HG03039 (cell line): ENCODE data around the gene L1TD1.
"Not testable (repeated sequence)": the region's sequence is repeated elsewhere in the genome, so short reads cannot be mapped to it uniquely, and the experiment has no call there.

ENCODE experiments used
- ATAC-seq: cut with Tn5 transposase; IDR thresholded peaks from one replicate; pipeline ENCODE4 v1.9.1; 2021; ENCODE audit warnings: mild to moderate bottlenecking, moderate library complexity; ENCODE audit not compliant: unreplicated experiment

Gene L1TD1

DNA sequence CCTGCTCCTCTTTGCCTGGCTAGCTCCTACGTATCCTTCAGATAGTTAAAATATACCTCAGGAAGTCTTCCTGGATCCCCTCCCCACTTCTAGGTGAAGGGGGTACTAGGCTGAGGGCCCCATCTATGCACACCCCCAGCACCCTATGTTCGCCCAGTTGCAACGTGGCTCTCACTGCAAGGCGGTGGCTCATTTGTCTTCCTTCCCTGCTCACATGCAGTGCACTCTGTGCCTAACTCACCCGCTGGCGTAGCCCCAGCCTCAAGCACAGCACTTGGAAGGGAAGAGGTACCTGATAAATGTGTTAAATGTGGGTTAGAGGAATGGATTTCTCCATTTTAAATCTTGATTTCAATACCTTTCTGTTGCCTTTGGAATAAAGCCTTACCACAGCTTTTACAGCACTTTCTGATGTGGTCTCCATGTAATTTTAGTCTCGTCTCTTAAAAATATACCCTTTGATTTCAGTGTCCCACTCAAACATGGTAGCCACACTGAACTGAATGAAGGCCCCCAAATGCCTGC, 39.3 kb downstream of the L1TD1 start:
- ATAC-seq: no peak

DNA sequence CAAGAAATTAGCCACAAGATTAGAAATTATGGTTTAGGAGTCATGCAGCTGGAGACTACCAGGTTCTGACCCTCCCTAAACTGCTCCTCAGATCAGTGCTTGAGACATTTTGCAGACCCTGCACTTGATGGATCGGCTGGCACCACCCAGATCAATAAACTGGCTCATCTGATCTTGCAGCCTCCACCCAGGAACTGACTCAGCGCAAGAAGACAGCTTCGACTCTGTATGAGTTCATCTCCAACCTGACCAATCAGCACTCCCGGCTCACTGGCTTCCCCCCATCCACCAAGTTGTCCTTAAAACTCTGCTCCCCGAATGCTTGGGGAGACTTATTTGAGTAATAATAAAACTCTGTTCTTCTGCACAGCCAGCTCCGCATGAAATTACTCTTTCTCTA, 40.0 kb downstream of the L1TD1 start:
- ATAC-seq: no peak

DNA sequence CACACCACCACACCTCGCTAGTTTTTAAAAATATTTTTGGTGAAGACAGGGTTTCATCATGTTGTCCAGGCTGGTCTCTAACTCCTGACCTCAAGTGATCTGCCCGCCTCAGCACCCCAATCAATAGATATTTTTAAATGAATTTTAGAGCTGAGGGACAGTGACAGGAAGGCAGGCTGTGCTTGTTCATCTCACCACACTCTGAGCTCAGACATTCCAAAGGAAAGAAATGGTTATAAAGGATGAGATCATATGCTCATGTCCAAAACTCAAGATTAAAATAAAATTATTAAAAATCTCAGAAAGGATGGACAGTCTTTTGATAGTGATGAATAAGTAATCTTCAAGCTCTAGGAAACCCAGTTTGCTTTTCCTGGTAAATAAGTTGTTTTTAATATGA, 40.9 kb downstream of the L1TD1 start:
- no peak for ATAC-seq

DNA sequence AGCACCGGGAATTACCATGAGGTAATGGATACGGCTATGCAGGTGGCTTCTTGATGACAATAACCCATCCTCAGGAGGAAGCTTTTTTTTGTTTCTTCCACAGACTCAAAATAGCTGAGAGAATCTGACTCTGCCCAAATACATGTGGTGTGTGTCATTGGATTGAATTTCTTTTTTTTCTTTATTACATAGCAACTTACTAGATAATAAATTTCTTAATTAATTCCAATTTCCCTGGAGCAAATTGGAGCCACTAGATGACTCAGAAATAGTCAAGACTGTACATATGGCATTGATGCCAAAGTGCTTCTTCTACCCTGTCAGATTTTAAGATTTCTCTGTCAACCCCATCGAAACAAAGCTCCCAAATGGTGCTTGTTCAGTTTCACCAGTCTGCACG, 42.7 kb downstream of the L1TD1 start:
- ATAC-seq: no peak

DNA sequence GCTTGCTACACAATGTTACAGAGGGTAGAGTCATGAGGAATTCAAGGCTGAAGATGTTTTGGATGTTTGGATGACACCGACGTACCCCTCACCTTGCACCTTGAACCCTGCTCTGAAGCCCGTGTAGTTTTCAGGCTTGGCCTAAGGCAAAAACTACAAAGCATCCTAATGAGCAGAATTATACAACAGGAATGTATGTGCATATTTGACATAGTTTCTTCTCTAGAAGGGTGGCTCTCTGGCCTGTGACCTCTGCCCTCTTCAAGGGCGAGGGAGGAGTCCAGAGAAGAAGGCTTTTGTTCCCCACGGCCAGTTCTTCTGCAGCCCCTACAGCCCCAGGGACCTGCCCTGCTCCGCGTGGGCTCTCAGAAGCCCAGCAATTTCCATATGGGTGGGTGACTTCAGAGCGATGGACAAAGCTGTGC, 43.3 kb downstream of the L1TD1 start:
- no peak for ATAC-seq

DNA sequence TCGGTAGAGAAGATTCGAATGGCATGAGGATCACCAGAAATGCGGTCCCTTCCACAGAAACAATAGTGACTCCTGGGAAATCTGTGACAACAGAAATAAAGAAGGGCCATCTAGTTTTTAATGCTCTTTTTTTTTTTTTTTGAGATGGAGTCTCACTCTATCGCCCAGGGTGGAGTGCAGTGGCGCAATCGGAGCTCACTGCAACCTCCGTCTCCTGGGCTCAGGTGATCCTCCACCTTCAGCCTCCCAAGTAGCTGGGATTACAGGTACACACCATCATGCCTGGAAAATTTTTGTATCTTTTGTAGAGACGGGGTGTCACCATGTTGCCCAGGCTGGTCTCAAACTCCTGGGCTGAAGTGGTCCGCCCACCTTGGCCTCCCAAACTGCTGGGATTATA, 43.9 kb downstream of the L1TD1 start:
- no peak for ATAC-seq

DNA sequence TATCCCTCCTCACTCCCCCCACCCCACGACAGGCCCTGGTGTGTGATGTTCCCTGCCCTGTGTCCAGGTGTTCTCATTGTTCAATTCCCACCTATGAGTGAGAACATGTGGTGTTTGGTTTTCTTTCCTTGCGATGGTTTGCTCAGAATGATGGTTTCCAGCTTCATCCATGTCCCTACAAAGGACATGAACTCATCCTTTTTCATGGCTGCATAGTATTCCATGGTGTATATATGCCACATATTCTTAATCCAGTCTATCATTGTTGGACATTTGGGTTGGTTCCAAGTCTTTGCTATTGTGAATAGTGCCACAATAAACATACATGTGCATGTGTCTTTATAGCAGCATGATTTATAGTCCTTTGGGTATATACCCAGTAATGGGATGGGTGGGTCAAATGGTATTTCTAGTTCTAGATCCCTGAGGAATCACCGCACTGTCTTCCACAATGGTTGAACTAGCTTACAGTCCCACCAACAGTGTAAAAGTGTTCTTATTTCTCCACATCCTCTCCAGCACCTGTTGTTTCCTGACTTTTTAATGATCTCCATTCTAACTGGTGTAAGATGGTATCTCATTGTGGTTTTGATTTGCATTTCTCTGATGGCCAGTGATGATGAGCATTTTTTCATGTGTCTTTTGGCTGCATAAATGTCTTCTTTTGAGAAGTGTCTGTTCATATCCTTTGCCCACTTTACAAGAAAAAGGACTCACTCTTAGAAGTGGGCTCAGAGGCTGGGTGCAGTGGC, 45.2 kb downstream of the L1TD1 start:
- not testable (repeated sequence) for ATAC-seq

DNA sequence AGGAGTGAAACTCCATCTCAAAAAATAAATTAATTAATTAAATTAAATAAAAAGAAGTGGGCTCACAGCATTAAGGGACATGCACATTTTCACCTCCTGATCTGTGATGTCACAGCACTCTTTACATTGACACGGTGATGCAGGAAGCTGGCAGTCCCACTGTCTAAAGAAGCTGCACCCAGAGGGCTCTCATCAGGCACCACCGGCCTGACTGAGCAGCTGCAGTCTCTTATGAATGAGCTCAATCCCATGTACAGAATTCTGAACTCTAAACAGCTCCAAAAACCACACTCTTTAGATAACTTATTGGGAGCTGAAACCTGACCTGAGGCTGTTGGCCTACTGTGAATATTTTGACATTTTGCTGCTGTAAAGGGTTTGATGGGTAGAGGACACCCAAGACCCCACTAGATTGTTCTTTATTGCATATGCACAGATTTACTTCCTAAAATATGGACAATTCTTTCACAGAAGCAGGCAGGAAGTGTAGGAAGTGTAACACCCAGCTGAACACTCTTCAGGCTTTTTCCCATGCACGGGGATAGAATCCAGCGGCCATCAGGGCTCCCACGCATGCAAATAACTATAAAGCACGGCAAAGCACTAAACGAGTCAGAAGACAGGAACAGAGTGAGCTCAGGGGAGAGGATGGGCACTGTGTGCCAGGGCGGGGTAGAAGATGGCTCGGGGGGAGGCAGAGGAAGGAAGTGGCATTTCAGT, 46.2 kb downstream of the L1TD1 start:
- no peak for ATAC-seq

DNA sequence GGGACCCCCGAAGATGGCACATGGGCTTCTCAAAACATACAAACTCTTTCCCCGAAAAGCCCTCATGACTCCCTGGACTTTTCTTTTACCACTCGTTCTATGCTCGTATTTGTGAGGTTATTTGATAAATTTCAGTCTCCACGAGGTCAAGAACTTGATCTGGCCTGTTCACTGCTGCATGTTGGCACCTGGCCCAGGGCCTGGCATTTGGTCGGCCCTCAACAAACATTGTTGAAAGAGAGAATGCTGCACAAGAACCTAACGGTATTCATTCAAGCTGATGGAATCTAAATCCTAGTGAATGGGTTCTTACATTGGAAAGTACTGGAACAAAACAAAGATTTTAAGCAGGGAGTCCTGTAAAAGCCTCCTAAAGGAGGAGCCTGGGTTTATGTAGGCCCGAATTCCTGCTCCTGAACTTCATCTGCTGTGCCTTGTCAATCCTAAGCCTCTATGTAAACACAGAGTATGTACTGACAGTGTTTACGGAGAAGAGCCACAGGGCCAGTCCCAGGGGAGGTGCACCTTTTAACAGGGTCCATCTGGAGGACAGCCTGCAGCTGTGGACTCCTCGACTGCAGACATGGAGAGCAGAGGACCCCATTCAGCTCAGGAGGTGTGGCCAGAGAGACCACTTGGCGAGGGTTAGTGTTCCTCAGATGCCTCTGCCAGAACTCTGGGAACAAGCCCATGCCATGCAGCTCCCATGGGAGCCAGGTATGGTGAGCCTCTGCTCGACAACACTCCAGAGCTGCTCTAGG, 46.9 kb downstream of the L1TD1 start:
- no peak for ATAC-seq

DNA sequence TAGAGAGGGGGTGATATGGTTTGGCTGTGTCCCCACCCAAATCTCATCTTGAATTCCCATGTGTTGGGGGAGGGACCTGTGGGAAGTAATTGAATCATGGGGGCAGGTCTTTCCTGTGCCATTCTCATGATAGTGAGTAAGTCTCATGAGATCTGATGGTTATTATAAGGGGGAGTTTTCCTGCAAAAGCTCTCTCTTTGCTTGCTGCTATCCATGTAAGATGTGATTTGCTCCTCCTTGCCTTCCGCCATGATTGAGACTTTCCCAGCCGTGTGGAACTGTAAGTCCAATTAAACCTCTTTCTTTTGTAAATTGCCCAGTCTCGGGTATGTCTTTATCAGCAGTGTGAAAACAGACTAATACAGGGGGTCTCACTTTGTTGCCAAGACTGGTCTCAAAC, 49.7 kb downstream of the L1TD1 start:
- not testable (repeated sequence) for ATAC-seq

DNA sequence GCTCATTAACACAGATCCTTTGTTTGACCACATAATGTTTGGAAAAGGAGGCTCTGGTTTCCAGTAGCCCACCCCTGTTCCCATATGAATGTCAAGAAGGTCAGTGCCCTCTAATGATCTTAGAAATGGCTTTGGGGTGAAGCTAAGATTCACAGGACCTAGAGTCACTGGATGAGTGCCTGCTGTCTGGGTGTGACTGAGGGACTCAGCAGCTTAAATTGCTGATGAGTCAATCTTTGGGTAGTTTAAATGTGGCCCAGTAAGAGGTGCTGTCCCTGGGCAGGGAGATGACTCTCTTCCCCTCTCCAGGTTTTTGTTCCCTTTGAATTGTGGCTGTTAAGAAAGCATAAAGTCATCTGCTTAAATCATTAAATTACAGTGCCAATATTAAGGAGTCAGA, 50.6 kb downstream of the L1TD1 start:
- no peak for ATAC-seq

DNA sequence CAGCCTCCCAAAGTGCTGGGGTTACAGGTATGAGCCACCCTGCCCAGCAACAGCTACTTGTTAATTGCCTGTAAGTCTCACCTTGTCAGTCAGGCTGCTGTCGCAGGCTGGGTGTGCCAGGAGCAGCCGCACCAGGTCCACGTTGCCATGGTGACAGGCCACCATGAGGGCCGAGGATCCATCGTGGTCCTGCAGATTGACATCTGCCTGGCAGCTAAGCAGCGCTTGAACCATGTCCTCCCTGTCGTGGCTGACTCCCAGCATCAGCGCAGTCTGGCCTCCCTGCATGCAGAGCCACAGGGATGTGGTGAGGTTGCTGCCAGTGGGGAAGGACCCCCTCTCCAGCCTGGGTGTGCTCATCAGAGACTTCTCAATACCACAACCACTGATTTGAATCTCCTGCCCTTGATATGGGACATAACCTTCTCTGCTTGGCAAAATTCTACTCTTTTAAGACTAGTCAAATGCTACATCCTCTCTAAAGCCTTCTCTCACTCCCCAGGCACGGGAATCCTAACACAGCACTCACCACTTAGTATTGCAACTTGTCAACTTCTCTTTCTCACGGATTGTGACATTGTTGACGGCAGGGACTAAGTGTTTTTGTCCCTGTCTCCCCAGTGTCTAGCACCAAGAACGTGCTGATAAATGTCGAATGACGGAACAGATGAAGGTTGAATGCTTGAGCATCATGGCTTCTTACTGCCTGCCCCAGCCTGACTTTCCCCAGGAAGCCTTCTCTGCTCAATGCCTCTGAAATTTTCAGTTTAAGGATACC, 52.9 kb downstream of the L1TD1 start:
- no peak for ATAC-seq

DNA sequence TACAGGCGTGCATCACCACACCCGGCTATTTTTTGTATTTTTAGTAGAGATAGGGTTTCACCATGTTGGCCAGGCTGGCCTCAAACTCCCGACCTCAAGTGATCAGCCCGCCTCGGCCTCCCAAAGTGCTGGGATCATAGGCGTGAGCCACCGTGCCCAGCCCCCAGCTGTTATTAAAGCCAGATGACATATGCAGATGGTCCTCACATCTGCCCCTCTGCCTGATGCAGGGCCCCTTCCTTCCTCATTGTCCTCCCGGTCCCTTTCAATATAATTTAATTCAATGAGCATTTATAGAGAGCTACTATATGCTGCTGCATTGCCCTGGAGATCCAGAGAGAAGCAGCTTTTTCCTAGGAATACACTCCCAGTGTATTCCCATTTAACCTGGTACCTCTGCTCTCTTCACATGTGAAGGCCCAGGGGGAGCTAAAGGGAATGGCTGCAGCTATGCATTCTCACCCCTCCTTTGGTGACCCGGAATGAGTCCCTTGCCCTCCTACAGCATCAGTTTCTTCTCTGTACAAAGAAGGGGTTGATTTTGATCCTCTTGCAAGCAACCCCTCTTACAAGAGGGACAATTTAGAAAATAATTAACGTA, 55.6 kb downstream of the L1TD1 start:
- no peak for ATAC-seq

DNA sequence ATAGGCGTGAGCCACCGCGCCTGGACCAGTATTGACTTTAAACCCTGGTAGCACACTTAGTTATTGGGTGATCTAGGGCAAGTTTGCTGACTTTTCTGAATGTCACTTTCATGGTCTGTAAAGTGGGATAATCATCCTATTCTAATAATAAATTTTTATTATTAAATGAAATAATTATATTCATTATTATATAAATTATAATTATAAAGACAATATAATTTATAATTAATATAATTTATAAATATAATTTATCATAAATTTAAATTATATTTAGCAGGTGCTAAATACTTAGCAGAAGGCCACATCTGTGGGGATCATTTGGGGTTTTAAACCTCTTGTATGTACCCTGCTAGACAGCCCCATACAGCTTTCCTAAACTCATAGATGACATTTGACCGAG, 64.9 kb downstream of the L1TD1 start:
- no peak for ATAC-seq

DNA sequence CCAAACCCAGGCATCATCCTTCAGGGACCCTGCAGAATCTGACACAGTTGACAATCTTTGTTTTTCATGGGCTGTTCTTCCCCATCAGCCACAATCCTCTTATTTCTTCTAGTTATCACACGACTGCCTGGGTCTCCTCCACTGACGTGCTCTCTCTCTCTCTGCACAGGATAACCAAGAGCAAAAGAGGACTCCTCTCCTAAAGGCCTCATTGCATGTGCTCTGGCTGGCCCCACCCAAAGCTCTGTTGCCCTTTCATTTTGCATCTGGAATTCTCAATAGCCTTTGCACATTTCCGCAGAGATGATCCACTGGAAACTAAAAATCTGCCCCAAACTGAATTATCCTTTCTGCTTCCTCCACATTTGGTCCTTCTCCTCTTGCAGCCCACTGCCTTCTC, 66.0 kb downstream of the L1TD1 start:
- no peak for ATAC-seq
